SU-DHL-6 (cell line): ENCODE measurements around the gene SGCD.

Experiments used
- CTCF ChIP-seq: fragments of 200-600 bp; sonication (generic); IDR thresholded peaks from one replicate; pipeline ENCODE4 v1.5.1; 2017; ENCODE audit warnings: antibody characterized with exemption, mild to moderate bottlenecking, low read length, moderate library complexity; ENCODE audit not compliant: insufficient read depth, poor library complexity, severe bottlenecking
- EZH2phosphoT487 ChIP-seq: fragments of 200-600 bp; sonication (generic), shearing (Covaris generic); conservative IDR thresholded peaks from 2 replicates; pipeline ENCODE4 v1.6.1; 2018; ENCODE audit warnings: mild to moderate bottlenecking, antibody characterized with exemption, low read length, moderate library complexity, mixed read lengths

- TF ChIP-seq CTCF: no peak
- TF ChIP-seq EZH2phosphoT487: no peak
Measured at GRCh38 chr5:156618601-156619000, 291.6 kb downstream of the SGCD start.
